T follicular helper cell (primary cell): ENCODE data around the gene MAP1B.

Experiments
- DNase-seq: peaks from one replicate; pipeline ENCODE4 v3.0.0-alpha.2; 2020; ENCODE audit warnings: low read depth

The MAP1B gene

GRCh38 chr5:72224946-72225463, 117.7 kb downstream of the MAP1B start:
- DNase-seq: no peak

GRCh38 chr5:72225741-72226140, 118.5 kb downstream of the MAP1B start:
- DNase-seq: no peak

GRCh38 chr5:72226950-72227349, 119.7 kb downstream of the MAP1B start:
- DNase-seq: no peak

- no peak for DNase-seq
Observed at GRCh38 chr5:72228960-72229359, 121.7 kb downstream of the MAP1B start.

- no peak for DNase-seq
Observed at GRCh38 chr5:72231991-72232703, 124.9 kb downstream of the MAP1B start.

- DNase-seq: no peak
Observed at GRCh38 chr5:72232838-72233237, 125.6 kb downstream of the MAP1B start.

GRCh38 chr5:72233835-72234234, 126.6 kb downstream of the MAP1B start:
- no peak for DNase-seq

GRCh38 chr5:72234265-72234700, 127.0 kb downstream of the MAP1B start:
- no peak for DNase-seq

- DNase-seq: no peak
Observed at GRCh38 chr5:72234868-72235267, 127.6 kb downstream of the MAP1B start.

GRCh38 chr5:72235725-72236124, 128.4 kb downstream of the MAP1B start:
- no peak for DNase-seq

- no peak for DNase-seq
Observed at GRCh38 chr5:72237415-72237814, 130.1 kb downstream of the MAP1B start.

GRCh38 chr5:72237879-72238278, 130.6 kb downstream of the MAP1B start:
- DNase-seq: no peak

GRCh38 chr5:72238712-72239445, 131.6 kb downstream of the MAP1B start:
- no peak for DNase-seq

- no peak for DNase-seq
Observed at GRCh38 chr5:72241346-72242003, 134.2 kb downstream of the MAP1B start.

- no peak for DNase-seq
Observed at GRCh38 chr5:72242796-72243475, 135.7 kb downstream of the MAP1B start.

GRCh38 chr5:72243706-72244105, 136.4 kb downstream of the MAP1B start:
- DNase-seq: no peak

- DNase-seq: no peak
Observed at GRCh38 chr5:72244862-72245371, 137.6 kb downstream of the MAP1B start.

GRCh38 chr5:72245546-72245945, 138.3 kb downstream of the MAP1B start:
- DNase-seq: no peak

- DNase-seq: no peak
Observed at GRCh38 chr5:72245951-72246532, 138.8 kb downstream of the MAP1B start.

- DNase-seq: no peak
Observed at GRCh38 chr5:72246954-72247442, 139.7 kb downstream of the MAP1B start.

GRCh38 chr5:72248410-72248981, 141.2 kb downstream of the MAP1B start:
- no peak for DNase-seq
